ENCODE data around the gene SLC12A1. TPM values are rescaled to one million over a fixed set of nuclear protein-coding genes. Genes with fewer than 3 reads are reported as not detected.

Gene SLC12A1
- total RNA-seq, 1 donor from 2014 or later = not detected

- peak overlapping the region; percentile 70 to 89 for H3K4me3 ChIP-seq
- intact Hi-C loops (cut with DNase I) = loop anchor here (2.0 kb wide), 1 partner anchor 613 kb away; the partner anchor contains the start of gene SEMA6D
- TF ChIP-seq CTCF (IDR thresholded peaks at IDR 0.05) = no peak
- H3K36me3 ChIP-seq = peaks cover under 1 to 5% of the 10 kb centered on the region in 2 donors
- H3K4me1 ChIP-seq = peaks cover 4 to 12% of the 10 kb centered on the region in 2 donors
- H3K27me3 ChIP-seq = no peaks in the 10 kb centered on the region
- no peaks in the 10 kb centered on the region for H3K9me3 ChIP-seq
- DNase-seq (ENCODE audit: low spot score in 2 of 2) = no peak
- H3K27ac ChIP-seq = peak overlapping the region; percentile 92 to 98
These were observed 124.1 kb downstream of the SLC12A1 start for GRCh38 chr15:48330105-48330785.

GRCh38 chr15:48330855-48331795 is 125.0 kb downstream of the SLC12A1 start, which contains the start of gene DUT:
Gene DUT (plus strand): TSS chr15:48331429. CDS start chr15:48331516, 87 bp downstream.
- TF ChIP-seq CTCF (IDR thresholded peaks at IDR 0.05) = no peak
- intact Hi-C loops (cut with DNase I) = loop anchor here (1.0 to 2.0 kb wide), 2 partner anchors 44 to 614 kb away; partner anchors contain the start of gene SEMA6D
- peaks cover 8 to 12% of the 10 kb centered on the region in 2 donors for H3K36me3 ChIP-seq
- peaks cover 4 to 12% of the 10 kb centered on the region in 2 donors for H3K4me1 ChIP-seq
- peak within 1 kb of the TSS; percentile 70 to 89 for H3K4me3 ChIP-seq
- peak; percentile 27 to 91 for DNase-seq (ENCODE audit: low spot score in 2 of 2)
- peak within 1 kb of the TSS; percentile 92 to 98 for H3K27ac ChIP-seq
- H3K9me3 ChIP-seq = no peaks in the 10 kb centered on the region
- H3K27me3 ChIP-seq = no peaks in the 10 kb centered on the region

GRCh38 chr15:48331796-48332641 is 125.9 kb downstream of the SLC12A1 start:
- H3K4me3 ChIP-seq = peak overlapping the region; percentile 70 to 89
- H3K9me3 ChIP-seq = no peaks in the 10 kb centered on the region
- intact Hi-C loops (cut with DNase I) = loop anchor here (1.0 to 2.0 kb wide), 3 partner anchors 45 to 615 kb away; partner anchors contain the start of gene SEMA6D
- peaks cover 12% of the 10 kb centered on the region in 2 donors for H3K36me3 ChIP-seq
- peak overlapping the region; percentile 92 to 98 for H3K27ac ChIP-seq
- no peaks in the 10 kb centered on the region for H3K27me3 ChIP-seq
- peaks cover 4 to 12% of the 10 kb centered on the region in 2 donors for H3K4me1 ChIP-seq
- TF ChIP-seq CTCF (IDR thresholded peaks at IDR 0.05) = no peak
- peak; percentile 12 to 69 for DNase-seq (ENCODE audit: low spot score in 2 of 2)

GRCh38 chr15:48332642-48333034 is 126.5 kb downstream of the SLC12A1 start:
- TF ChIP-seq CTCF (IDR thresholded peaks at IDR 0.05) = no peak
- Histone ChIP-seq H3K27me3 (no peaks in the 10 kb centered on the region), H3K4me1 (peaks cover 4 to 12% of the 10 kb centered on the region in 2 donors), H3K9me3 (no peaks in the 10 kb centered on the region), H3K36me3 (peaks cover 12% of the 10 kb centered on the region in 2 donors), H3K4me3 (peak overlapping the region; percentile 70 to 89), H3K27ac (no peak overlapping the region)
- intact Hi-C loops (cut with DNase I) = loop anchor here (1.0 kb wide), 1 partner anchor 80 kb away; no protein-coding TSS in a partner anchor
- no peak for DNase-seq (ENCODE audit: low spot score in 2 of 2)

- no peaks in the 10 kb centered on the region for H3K27me3 ChIP-seq
- intact Hi-C loops (cut with DNase I) = no loop called here
- no peak for TF ChIP-seq CTCF (IDR thresholded peaks at IDR 0.05)
- DNase-seq (ENCODE audit: low spot score in 2 of 2) = no peak
- peaks cover 12% of the 10 kb centered on the region in 2 donors for H3K36me3 ChIP-seq
- no peak overlapping the region for H3K27ac ChIP-seq
- H3K9me3 ChIP-seq = no peaks in the 10 kb centered on the region
- no peak overlapping the region for H3K4me3 ChIP-seq
- peaks cover 4 to 12% of the 10 kb centered on the region in 2 donors for H3K4me1 ChIP-seq
These were observed 127.4 kb downstream of the SLC12A1 start for GRCh38 chr15:48333540-48333939.
